ENCODE data around the gene PLA2G2D. TPM values are rescaled to one million over a fixed set of nuclear protein-coding genes. Genes with fewer than 3 reads are reported as not detected.

Gene PLA2G2D
- total RNA-seq, 1 experiment from 2014 or later: not detected

GRCh38 chr1:20079661-20080305 lies 39.6 kb downstream of the PLA2G2D start:
- POLR2A ChIA-PET (ENCODE audit: low non-redundant PET): no interaction called here
- Histone ChIP-seq H3K27ac (ENCODE audit: low read depth, low read length, poor library complexity, severe bottlenecking) (no peak overlapping the region), H3K4me3 (ENCODE audit: low read depth, low read length, poor library complexity, severe bottlenecking) (no peak overlapping the region), H3K4me1 (ENCODE audit: insufficient read depth, low read length, poor library complexity, severe bottlenecking) (no peaks in the 10 kb centered on the region), H3K9me3 (ENCODE audit: low read depth, low read length, poor library complexity, severe bottlenecking) (no peaks in the 10 kb centered on the region), H3K36me3 (ENCODE audit: insufficient read depth, low read length, poor library complexity, severe bottlenecking) (no peaks in the 10 kb centered on the region), H3K27me3 (replicated peaks; ENCODE audit: insufficient read depth, low read depth, low read length, poor library complexity) (no peaks in the 10 kb centered on the region)
- no TSS peak for BruUV-seq (replicated peaks)
- no peak for DNase-seq (ENCODE audit: low spot score)
- no peak for TF ChIP-seq CTCF (conservative IDR thresholded peaks at IDR 0.05; ENCODE audit: low read depth, low read length)
- no peak for TF ChIP-seq EZH2 (IDR thresholded peaks at IDR 0.05; ENCODE audit: borderline replicate concordance, low read depth, low read length, poor library complexity, severe bottlenecking)
- intact Hi-C loops (cut with micrococcal nuclease; ENCODE audit: unreplicated experiment): no loop called here
- CTCF ChIA-PET: no interaction called here

GRCh38 chr1:20078711-20079110 lies 40.6 kb downstream of the PLA2G2D start:
- Histone ChIP-seq H3K27me3 (replicated peaks; ENCODE audit: insufficient read depth, low read depth, low read length, poor library complexity) (no peaks in the 10 kb centered on the region), H3K27ac (ENCODE audit: low read depth, low read length, poor library complexity, severe bottlenecking) (no peak overlapping the region), H3K36me3 (ENCODE audit: insufficient read depth, low read length, poor library complexity, severe bottlenecking) (no peaks in the 10 kb centered on the region), H3K4me3 (ENCODE audit: low read depth, low read length, poor library complexity, severe bottlenecking) (no peak overlapping the region), H3K9me3 (ENCODE audit: low read depth, low read length, poor library complexity, severe bottlenecking) (no peaks in the 10 kb centered on the region), H3K4me1 (ENCODE audit: insufficient read depth, low read length, poor library complexity, severe bottlenecking) (no peaks in the 10 kb centered on the region)
- ChIA-PET CTCF (no interaction called here), POLR2A (ENCODE audit: low non-redundant PET) (no interaction called here)
- TF ChIP-seq CTCF (conservative IDR thresholded peaks at IDR 0.05; ENCODE audit: low read depth, low read length): no peak
- TF ChIP-seq EZH2 (IDR thresholded peaks at IDR 0.05; ENCODE audit: borderline replicate concordance, low read depth, low read length, poor library complexity, severe bottlenecking): no peak
- no TSS peak for BruUV-seq (replicated peaks)
- no peak for DNase-seq (ENCODE audit: low spot score)
- intact Hi-C loops (cut with micrococcal nuclease; ENCODE audit: unreplicated experiment): no loop called here

- H3K36me3 ChIP-seq (ENCODE audit: insufficient read depth, low read length, poor library complexity, severe bottlenecking): no peaks in the 10 kb centered on the region
- TF ChIP-seq EZH2 (IDR thresholded peaks at IDR 0.05; ENCODE audit: borderline replicate concordance, low read depth, low read length, poor library complexity, severe bottlenecking) (no peak), CTCF (conservative IDR thresholded peaks at IDR 0.05; ENCODE audit: low read depth, low read length) (no peak)
- no peaks in the 10 kb centered on the region for H3K27me3 ChIP-seq (replicated peaks; ENCODE audit: insufficient read depth, low read depth, low read length, poor library complexity)
- no peak overlapping the region for H3K4me3 ChIP-seq (ENCODE audit: low read depth, low read length, poor library complexity, severe bottlenecking)
- intact Hi-C loops (cut with micrococcal nuclease; ENCODE audit: unreplicated experiment): no loop called here
- H3K4me1 ChIP-seq (ENCODE audit: insufficient read depth, low read length, poor library complexity, severe bottlenecking): no peaks in the 10 kb centered on the region
- ChIA-PET POLR2A (ENCODE audit: low non-redundant PET) (no interaction called here), CTCF (no interaction called here)
- no TSS peak for BruUV-seq (replicated peaks)
- no peak for DNase-seq (ENCODE audit: low spot score)
- no peaks in the 10 kb centered on the region for H3K9me3 ChIP-seq (ENCODE audit: low read depth, low read length, poor library complexity, severe bottlenecking)
- H3K27ac ChIP-seq (ENCODE audit: low read depth, low read length, poor library complexity, severe bottlenecking): no peak overlapping the region
Measured at GRCh38 chr1:20078171-20078651, 41.1 kb downstream of the PLA2G2D start.
